HG03064 (cell line): Measurements from ENCODE around the gene ZBTB22.
"Not testable (repeated sequence)": the region's sequence is repeated elsewhere in the genome, so short reads cannot be mapped to it uniquely, and the experiment has no call there.

Source experiments
- ATAC-seq: cut with Tn5 transposase; IDR thresholded peaks from one replicate; pipeline ENCODE4 v1.9.1; 2021; ENCODE audit warnings: low read depth; ENCODE audit not compliant: unreplicated experiment

Gene ZBTB22

DNA sequence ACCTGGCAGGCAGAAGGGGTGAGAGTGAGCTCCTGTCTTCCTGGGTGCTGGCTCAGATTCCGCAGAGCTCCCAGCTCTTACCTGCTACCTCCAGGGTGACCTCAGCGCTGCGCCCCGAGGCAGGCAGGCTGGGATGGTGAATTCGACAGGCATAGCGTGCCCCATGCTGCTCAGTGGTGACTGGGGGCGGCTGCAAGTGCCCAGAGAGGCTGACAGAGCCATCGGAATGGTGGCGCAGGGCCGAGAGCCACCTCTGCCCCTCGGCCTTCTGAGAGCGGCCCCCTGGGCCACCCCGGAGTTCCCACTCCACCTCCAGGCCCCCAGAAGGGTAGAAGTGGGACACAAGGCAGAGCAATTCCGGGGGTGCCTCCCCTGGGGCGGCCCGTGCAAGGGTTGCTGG is 13.3 kb downstream of the ZBTB22 start:
- ATAC-seq: no peak

DNA sequence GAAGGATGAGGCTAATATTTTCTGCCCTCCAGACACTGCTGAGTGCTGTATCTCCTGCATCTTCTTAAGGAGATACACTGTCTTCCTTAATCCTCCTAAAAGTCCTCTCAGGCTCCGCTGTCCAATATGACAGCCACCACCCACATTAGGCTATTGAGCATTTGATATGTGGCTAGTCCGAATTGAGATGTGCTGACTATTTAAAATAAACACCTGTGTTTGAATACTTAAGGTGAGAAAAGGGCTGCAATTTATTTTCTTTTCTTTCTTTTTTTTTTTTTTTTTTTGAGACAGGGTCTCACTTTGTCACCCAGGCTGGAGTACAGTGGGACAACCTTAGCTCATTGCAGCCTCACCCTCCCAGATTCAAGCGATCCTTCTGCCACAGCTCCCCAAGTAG is 15.7 kb downstream of the ZBTB22 start:
- no peak for ATAC-seq

DNA sequence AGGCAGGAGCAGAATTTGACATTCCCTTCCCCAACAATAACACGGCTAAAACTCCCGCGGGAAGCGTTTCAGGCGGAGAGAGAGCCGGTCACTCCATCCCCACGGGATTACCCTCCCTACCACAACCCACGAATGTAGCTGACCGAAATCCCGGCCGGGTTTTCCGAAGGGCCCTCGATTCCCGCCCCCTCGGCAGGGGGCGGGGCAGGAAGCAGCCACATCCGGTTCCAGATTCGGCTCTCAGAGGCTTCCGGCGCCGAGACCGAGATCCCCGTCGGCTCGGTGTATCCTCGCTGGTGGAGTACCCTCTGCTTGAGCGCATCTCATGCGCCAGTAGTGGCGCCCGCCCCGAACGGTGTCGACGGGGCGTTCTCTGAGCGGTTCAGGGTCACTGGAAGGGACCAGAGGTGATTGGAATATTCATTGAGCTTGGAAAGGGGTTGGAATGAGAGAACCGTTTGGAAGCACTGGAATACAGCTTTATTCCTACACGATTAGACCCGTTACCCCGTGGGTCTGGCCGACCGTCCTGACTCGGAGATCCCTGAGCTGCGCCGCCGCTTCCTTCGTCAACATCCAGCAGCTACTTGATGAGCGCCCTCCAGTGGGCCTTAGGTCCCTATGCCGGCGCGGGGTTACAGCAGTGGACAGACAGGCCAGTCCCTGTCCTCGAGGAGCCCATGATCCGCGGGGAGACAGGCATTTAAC is 18.2 kb downstream of the ZBTB22 start:
- ATAC-seq: peak; percentile 69

DNA sequence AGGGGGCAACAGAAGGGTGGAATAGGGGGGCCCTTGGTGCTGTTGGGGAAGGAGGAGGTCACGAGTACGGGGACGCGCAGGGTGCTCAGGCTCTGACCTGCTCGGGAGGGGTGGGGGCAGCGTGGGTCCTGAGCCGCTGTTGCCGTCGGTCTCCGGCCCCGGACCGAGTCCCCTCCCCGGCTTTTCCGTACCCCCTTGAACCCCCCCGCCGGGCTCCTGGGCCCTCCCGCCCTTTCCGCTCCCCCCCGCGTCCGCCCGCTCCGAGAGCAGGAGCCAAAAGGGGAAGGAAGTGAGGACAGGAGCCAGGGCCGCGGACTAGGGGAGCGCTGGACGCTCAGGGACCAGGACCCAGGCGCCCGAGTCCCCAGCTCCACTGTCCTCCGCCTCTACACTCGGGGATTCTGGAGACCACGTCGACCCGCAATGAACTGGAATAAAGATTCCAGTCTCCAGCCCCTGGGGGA is 18.7 kb downstream of the ZBTB22 start, which contains the start of gene RGL2:
RGL2 (minus strand) TSS at position 170 of the 464 bp plus-strand sequence. CDS start 332 bp downstream, outside the sequence.
- no peak for ATAC-seq

DNA sequence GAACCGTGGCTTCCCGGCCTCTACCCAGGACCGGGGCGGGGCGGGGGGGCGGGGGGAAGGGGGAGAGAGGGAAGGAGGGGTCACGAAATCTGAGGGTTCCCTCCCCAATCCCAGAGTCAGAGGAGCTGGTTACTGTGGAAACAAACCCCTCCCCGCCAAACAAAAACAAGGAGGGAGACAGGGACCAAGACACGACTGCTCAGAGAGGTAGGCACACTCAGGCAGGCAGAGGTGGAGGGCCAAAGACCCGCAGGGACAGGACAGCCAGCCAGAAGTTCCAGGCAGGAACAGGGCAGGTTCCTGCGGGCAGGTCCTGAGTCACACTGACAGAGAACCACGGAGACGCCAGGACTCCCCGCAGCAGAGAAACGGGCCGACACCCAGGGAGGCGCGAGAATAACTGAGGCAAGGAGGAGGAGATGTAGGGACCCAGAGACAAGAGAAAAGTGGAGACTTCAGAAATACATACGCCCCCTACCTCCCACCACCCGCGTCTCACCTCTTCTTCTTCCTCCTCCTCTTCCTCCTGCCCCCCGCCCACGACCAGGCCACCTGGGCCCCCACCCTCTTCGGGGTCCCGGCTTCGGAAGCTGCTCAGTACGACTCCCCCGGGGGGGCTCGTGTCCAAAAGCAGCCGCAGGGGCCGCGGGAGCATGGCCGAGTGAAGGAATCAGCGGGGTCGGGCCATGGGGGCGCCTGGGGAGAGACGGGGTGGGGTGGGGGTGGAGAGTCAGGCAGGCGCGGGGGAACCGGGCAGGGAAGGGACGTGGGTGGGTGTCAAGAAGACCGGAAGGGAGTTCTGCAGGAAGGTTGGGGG is 19.4 kb downstream of the ZBTB22 start:
- no peak for ATAC-seq

DNA sequence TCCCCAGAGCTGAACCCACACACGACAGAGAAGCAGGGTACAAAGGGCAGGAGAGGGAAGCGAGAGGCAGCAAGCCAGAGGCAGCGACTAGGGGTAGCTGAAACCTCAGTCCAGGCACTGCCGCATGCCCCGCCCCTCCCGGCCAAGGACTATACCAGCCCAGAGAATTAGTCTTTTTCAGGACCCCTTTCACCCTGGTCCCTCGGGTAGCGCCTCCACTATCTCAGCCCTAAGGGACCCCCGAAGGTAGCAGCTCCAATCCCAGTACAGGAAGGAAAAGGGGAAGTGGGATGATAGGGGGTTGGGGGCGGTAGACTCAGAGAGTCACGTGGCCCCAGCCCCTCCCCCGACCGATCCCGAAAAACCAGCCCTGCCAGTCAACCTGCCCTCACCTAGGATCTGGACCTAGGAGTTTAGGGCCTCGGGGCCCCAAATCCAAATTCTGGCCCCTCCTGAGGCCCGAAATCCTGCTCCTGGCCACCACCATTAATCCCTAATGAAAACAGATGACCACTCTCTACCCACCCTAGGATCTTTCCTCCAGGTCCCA is 20.1 kb downstream of the ZBTB22 start:
- no peak for ATAC-seq

DNA sequence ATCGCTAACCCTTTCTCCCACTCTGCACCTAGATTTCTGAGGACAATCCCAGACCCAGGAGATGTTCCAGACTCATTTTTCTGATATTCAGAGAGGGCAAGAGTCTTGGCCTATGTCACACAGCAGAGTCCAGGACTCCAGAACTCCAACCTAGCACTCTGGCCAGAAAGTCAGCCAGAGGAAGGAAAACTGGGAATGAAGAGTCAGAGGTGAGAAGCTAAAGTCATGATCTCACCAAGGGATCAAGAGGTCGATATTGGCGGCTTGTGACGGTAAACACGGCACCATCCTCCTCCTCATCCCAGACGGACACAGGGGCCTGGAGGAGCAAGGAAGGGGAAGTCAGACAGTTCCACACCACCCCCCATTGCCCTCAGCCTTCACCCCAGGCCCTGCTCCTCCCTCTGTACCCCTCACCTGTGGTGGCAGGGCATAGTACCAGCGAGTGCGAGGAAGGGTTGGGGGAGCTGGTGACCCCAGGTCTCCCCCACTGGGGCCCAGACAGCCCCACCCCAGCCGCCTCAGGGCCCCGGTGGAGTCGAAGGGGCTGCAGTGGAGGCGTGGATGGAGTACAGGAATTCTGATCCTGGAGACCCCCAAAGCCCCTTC is 20.6 kb downstream of the ZBTB22 start:
- no peak for ATAC-seq

DNA sequence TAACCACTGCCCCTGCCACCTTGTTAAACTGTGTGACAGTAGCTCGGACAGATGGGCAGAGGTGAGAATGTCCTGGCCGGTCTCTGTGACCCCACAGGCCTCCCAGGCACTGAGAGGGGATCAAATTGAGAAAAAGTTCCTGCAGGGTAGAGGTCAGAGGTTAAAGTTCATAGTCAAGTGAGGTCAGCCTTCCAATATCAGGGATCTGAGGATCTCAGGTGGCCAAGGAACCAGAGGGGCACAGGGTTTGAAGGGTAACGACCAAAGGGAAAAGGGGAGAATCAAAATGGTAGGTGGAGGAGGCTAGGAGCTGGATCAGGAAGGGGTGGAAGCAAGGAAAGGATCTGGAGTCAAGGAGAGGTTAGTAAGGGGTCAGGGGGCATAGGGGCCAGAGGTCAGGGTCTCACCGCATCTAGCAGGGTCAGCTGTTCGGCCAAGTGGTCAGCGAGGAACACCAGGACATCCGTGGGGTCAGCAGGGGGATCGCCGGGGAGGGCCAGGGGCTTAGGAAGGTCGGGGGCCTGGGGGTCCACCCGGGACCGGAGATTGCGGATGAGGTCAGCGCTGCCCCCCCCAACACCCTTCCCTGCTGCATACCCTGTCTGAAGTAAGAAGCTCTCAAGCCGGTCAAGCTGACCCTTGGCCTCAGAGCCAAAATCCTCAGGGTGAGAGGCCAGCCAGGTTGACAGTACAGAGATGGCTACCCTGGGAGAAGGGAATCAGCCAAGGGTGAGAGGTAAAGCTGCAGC is 21.7 kb downstream of the ZBTB22 start:
- ATAC-seq: no peak

DNA sequence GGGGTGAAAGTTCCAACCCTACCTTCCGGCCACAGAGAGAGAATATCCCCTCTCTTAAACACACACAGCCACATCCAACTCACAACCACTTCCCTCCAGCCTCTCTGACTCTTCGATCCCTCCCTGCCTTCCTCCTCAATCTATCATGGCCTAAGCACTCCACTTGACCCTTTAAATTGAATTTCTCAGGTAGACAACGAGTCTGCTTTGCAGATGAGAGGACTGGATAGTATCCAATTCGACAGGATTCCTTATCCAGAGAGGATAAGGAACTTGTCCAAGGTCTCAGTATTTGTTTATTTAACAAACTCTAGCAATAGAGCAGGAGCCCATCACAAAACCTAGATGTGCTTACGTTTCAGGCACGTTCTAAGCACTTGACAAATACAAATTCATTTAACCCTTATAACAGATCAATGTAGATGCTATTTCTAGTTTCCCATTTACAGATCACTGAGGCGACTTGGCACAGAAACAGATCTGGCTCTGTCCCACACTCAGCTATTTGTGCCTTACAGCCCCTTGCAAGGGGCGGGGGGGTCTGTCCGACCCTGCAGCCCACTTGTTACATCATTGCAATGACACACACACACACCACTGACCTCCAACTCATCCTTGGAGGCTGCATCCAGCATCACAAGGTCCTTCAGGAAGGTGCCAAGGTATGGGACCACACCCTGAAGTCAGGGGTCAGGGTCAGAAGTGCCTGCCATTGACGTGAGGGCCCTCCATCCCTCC is 23.3 kb downstream of the ZBTB22 start:
- ATAC-seq: no peak

DNA sequence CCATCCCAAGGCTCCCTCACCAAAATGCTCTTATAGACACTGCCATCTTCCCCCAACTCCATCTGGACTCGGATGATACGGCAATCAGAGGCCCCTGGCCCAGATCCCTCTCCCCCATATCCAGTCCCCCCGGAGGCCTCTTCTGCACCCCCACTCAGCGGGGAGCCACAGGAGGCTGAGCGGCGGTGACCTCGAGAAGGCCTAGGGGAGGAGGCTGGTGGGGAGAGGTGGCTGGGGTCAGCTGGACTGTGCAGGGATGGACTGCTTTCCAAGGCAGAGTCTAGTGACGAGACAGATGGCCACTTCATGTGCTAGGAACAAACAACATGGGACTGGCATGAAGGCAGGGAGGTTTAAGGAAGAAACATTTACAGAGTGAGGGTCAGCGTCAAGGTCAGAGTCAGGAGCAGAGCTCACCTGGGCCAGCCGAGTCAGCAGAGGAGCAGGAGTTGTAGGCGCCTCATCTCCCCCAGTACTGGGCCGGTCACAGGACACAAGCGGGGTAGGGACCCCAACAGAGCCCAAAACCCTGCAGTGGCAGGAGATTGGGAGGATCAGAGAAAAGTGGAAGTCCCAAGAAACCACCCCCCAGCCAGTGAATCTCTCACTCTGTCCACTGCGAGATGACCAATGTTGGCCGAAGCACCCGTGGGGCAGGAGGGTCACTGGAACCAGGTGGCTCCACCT is 24.4 kb downstream of the ZBTB22 start:
- ATAC-seq: no peak

DNA sequence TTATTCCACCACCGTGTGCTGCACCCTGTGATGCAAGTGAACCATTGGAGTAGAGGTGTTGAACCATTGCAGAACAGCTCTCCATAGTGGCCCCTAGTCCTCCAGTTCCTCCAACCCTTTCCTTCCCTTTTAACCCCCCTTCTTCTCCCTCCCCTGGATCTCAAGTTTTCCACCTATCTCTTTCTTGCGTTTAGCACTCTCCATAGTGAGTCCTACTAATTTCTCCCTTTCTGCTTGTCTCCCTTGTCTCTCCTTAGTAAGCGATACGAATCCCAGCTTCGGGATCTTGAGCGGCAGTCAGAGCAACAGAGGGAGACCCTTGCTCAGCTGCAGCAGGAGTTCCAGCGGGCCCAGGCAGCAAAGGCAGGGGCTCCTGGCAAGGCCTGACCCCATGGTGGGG is 27.1 kb downstream of the ZBTB22 start:
- ATAC-seq: no peak

DNA sequence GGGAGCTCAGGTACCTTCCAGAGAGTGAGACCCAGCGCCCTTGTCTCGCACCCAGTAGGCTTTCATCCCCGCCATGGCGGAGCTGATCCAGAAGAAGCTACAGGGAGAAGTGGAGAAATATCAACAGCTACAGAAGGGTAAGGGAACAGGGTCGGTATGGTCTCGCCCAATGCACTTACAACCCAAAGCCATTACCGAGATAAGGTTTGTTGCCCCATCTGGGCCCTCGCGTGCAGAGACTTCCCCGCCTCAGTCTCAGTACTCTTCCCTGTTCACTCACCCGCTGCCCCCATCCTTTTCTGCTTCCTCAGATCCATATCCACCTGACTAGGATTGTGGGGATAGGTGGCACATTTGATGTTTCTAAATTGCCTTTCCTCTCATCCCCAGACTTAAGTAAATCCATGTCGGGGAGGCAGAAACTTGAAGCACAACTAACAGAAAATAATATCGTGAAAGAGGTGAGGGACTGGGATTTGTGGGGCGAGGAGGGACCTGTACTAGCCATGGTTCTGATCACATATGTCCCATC is 27.7 kb downstream of the ZBTB22 start:
- ATAC-seq: no peak

DNA sequence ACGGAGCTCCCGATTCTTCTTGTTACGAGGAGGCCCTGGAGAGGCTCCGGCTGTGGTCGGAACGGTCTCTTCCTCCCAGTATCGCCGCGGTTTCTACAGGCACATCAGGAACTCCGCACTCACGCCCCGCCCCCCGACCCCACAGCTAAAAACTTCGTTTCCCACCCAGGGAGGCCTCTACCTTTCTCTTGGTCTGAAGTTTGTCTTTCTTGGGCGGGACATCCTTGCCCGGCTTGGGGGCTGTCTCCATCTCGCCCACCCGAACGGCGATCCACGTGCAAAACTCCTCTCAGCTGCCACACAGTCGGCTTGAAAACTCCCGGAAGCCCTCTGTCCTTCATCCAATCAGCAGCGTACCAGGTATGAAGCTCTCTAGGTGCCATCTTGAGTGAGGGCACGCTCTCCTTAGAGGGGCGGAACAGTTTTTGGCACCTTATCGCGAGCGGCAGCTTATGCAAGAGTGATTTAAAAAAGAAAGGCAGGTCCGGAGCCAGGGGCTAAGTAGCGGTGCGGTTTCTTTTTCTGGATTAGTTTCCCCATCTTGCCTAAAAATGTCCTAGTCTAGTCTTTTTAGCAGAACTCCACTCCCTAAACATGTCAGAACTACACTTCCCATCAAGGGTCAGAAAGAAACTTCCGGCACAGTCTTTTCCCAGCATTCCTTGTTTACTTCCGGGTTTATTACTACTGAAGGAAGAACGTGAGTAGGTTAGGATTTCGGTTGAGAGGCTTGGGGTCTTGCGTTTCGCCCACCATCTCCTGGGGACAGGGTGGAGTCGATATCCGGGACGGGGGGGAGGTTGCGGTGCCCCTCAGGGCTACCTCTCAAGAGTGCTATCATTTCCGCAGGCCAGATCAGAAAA is 28.4 kb downstream of the ZBTB22 start, which contains the start of the genes PFDN6 and WDR46:
PFDN6 (plus strand) TSS at position 681 of the 863 bp plus-strand sequence. CDS start 256 bp downstream, outside the sequence.
WDR46 (minus strand) TSS at position 319 of the 863 bp plus-strand sequence; CDS start at position 250, 69 bp downstream.
- peak; percentile 65 for ATAC-seq

DNA sequence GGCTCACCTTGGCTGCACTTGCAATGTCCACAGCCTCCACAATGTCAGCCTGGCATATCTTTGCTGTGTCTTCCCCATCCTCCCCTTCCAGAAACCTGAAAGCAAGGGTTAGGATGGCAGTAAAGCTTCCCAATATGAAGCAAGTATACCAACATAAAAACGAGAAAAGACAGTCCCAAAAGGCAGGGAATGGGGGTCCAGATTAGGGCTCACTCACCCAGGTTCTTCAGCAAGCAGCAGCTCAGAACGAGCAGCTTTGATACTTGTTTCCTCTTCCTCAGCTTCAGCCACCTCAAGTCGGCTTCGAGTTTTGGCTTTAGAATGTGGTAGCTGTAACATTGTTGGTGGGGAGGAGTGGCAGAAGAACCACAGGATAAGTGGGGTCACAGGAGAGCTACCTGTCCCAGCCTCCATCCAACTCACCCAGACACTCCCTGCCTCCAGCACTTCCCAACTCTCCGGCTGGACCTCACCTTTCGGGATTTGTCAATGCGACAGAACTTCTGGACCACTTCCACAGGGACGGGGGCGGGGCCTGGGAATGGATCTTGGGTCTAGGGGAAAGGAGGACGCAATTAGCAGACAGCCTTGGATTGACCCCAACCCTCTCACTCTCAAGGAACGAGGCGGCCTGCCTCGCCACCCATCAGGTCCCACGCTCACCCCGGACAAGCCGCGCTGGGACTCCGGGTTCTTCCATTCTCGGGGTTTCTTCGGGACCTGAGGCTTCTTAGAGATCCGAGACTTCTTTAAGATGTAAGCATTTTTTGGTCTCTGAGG is 29.2 kb downstream of the ZBTB22 start:
- no peak for ATAC-seq

DNA sequence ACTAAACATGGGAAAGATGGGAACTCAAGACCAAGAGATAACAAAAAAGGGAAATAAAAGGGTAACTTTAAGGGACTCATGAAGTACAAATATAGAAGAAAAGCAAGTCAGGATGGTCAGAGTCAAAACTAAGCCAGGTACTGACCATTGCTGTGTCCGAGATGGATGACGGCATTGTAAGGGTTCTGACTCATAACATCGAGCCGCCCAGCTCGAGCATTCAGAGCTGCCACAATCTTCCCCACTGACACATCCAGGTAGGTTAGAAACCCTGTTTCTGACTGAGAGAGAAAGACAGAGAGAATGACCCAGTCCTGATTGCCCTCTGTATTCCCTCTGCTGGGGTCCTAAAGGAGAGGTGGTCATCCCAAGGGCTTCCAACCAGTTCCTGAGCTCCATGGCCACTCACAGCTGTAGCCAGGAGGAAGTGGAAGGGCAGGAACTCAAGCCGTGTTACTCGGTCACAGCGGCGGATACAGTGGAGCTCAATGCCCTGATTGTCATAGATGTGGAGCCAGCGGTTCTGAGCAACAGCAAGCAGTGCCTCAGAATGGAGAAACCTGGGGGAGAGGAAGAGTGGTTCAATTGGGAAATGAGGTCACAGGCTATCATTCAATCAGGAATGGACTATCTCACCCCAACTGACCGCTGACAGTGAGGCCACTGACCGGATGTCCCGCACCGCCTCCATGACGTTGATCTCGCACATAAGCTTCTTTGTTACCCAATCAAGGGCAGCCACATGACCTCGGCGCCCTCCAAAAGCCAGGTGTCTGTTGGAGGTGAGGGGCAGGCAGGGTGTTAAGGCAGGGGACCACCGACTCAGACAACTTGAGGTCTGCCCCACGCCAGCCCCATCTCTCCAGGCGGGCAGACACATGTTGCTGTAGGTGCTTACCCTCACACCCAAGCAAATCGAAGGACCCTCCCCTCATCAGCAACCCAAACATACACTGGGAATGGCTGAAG is 30.3 kb downstream of the ZBTB22 start:
- ATAC-seq: no peak

DNA sequence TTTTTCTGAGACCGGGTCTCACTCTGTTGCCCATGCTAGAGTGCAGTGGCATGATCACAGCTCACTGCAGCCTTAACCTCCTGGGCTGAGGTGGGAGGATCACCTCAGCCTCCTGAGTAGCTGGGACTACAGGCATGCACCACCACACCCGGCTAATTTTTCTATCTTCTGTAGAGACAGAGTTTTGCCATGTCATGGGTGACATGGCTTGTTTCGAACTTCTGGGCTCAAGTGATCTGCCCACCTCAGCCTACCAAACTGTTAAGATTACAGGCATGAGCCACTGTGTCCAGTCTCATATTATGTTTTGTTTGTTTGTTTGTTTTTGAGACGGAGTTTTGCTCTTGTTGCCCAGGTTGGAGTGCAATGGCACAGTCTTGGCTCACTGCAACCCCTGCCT is 32.3 kb downstream of the ZBTB22 start:
- not testable (repeated sequence) for ATAC-seq
